Mucosa of descending colon (tissue), 3 donors: ENCODE measurements around the gene C2orf72. TPM values are rescaled to one million over a fixed set of nuclear protein-coding genes. Genes with fewer than 3 reads are reported as not detected.

Experiments
- ATAC-seq: fragments of 200-7000 bp; cut with Tn5 transposase; one replicate; pipeline ENCODE4 v1.9.1; 2020; ENCODE audit warnings: mild to moderate bottlenecking, moderate library complexity
- DNase-seq, 3 donors: peaks; one replicate each; pipeline ENCODE4 v3.0.0-alpha.2; 2020
- H3K36me3 ChIP-seq: fragments of 200-600 bp; one replicate; pipeline ENCODE4 v1.8.0; 2021; ENCODE audit warnings: low read depth, mild to moderate bottlenecking
- H3K4me1 ChIP-seq: fragments of 200-600 bp; one replicate; pipeline ENCODE4 v1.8.0; 2021; ENCODE audit warnings: low read depth, mild to moderate bottlenecking
- H3K4me3 ChIP-seq: fragments of 200-600 bp; one replicate; pipeline ENCODE4 v1.8.0; 2021; ENCODE audit warnings: mild to moderate bottlenecking
- H3K9me3 ChIP-seq: fragments of 200-600 bp; one replicate; pipeline ENCODE4 v1.8.0; 2021; ENCODE audit warnings: mild to moderate bottlenecking
- CTCF ChIP-seq: fragments of 200-600 bp; IDR thresholded peaks from one replicate; pipeline ENCODE4 v1.8.0; 2022; ENCODE audit warnings: antibody characterized with exemption, mild to moderate bottlenecking
- intact Hi-C, 2 donors: fragments of 100-400 bp; cut with DNase I in 1 of 2; cut with micrococcal nuclease in 1 of 2; formaldehyde crosslinking; loops; one replicate each; pipeline versions ENCODE4 v1.11.0 to v1.11.1; 2022; cut with DNase I, micrococcal nuclease
- total RNA-seq, 3 donors: library from RNA; stranded (reverse); fragmentation: NEBNext Ultra II Directional in 2 of 3; extraction: Animal tissue kit (Norgen Biotek cat#: 25700) in 2 of 3; gene quantifications; one replicate each; pipeline versions ENCODE4 v1.2.1 to v1.2.4, GENCODE V29; 2021 to 2023
- donor health status: DM: no; HTN: no; CAD: no; lungs with moderate emphysema.
- donor health status: DM: no; HTN: no; CAD: no.
- donor health status: DM: no; HTN: yes; CAD: no.

Gene C2orf72
- total RNA-seq, 3 donors from 2014 or later = 13.7 to 67.6 (median 32.6) TPM

GRCh38 chr2:231034291-231034882, 2.9 kb upstream of the C2orf72 start:
- intact Hi-C loops = no loop called here
- peak; percentile 73 for ATAC-seq
- Histone ChIP-seq H3K4me1 (peaks cover 25% of the 10 kb centered on the region), H3K36me3 (no peaks in the 10 kb centered on the region), H3K9me3 (no peaks in the 10 kb centered on the region), H3K4me3 (no peak overlapping the region)
- no peak for TF ChIP-seq CTCF
- DNase-seq = peak in 1 of 3 donors; percentile 56

- peaks cover 22% of the 10 kb centered on the region for H3K4me1 ChIP-seq
- no peaks in the 10 kb centered on the region for H3K9me3 ChIP-seq
- ATAC-seq = no peak
These were observed 1.2 kb upstream of the C2orf72 start for GRCh38 chr2:231036131-231036530.

GRCh38 chr2:231036578-231037106, 681 bp upstream of the C2orf72 start:
- DNase-seq = no peak
- no peaks in the 10 kb centered on the region for H3K9me3 ChIP-seq
- no peak overlapping the region for H3K4me3 ChIP-seq
- intact Hi-C loops = no loop called here
- no peak for ATAC-seq
- TF ChIP-seq CTCF = no peak
- H3K4me1 ChIP-seq = peaks cover 22% of the 10 kb centered on the region
- H3K36me3 ChIP-seq = no peaks in the 10 kb centered on the region

More at GRCh38 chr2:231036131-231036530, 1.2 kb upstream of the C2orf72 start:
- no peak overlapping the region for H3K4me3 ChIP-seq
- no peak for DNase-seq
- intact Hi-C loops = no loop called here
- no peak for TF ChIP-seq CTCF
- no peaks in the 10 kb centered on the region for H3K36me3 ChIP-seq

GRCh38 chr2:231037731-231038482, 584 bp downstream of the C2orf72 start:
- intact Hi-C loops = no loop called here
- no peaks in the 10 kb centered on the region for H3K9me3 ChIP-seq
- DNase-seq = peak in 2 of 3 donors; percentile 45 to 74
- H3K4me1 ChIP-seq = peaks cover 22% of the 10 kb centered on the region
- ATAC-seq = peak; percentile 66
- no peak for TF ChIP-seq CTCF
- no peaks in the 10 kb centered on the region for H3K36me3 ChIP-seq
- peak overlapping the region; percentile 26 for H3K4me3 ChIP-seq

GRCh38 chr2:231038483-231039293, 1.4 kb downstream of the C2orf72 start:
- peaks cover 15% of the 10 kb centered on the region for H3K4me1 ChIP-seq
- H3K36me3 ChIP-seq = no peaks in the 10 kb centered on the region
- TF ChIP-seq CTCF = no peak
- no peak for ATAC-seq
- no peak for DNase-seq
- intact Hi-C loops = no loop called here
- no peaks in the 10 kb centered on the region for H3K9me3 ChIP-seq
- H3K4me3 ChIP-seq = no peak overlapping the region
